ENCODE data around the gene ARHGAP45.

DNA sequence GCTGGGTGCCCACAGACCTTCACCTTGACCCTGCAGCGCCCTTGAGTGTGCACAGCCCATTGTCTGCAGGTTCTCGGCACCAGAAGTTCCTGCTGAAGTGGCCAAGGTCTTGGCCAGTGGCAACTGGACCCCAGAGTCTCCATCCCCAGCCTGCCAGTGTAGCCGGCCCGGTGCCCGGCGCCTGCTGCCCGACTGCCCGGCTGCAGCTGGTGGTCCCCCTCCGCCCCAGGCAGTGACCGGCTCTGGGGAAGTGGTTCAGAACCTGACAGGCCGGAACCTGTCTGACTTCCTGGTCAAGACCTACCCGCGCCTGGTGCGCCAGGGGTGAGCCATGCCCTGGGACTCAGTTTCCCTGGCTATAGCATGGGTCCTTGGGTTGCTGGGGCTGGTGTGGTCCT is 11.9 kb upstream of the ARHGAP45 start:
- TF ChIP-seq, protein P1, sequence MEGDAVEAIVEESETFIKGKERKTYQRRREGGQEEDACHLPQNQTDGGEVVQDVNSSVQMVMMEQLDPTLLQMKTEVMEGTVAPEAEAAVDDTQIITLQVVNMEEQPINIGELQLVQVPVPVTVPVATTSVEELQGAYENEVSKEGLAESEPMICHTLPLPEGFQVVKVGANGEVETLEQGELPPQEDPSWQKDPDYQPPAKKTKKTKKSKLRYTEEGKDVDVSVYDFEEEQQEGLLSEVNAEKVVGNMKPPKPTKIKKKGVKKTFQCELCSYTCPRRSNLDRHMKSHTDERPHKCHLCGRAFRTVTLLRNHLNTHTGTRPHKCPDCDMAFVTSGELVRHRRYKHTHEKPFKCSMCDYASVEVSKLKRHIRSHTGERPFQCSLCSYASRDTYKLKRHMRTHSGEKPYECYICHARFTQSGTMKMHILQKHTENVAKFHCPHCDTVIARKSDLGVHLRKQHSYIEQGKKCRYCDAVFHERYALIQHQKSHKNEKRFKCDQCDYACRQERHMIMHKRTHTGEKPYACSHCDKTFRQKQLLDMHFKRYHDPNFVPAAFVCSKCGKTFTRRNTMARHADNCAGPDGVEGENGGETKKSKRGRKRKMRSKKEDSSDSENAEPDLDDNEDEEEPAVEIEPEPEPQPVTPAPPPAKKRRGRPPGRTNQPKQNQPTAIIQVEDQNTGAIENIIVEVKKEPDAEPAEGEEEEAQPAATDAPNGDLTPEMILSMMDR (conservative IDR thresholded peaks at IDR 0.05; ENCODE audit: low read depth in 2 of 2): no peak
- TF ChIP-seq EZH2 (IDR thresholded peaks at IDR 0.05; ENCODE audit: low read depth, unreplicated experiment): no peak
- no peak for TF ChIP-seq POLR2AphosphoS5 (IDR thresholded peaks at IDR 0.05; ENCODE audit: low read depth)
- TF ChIP-seq, protein P2, sequence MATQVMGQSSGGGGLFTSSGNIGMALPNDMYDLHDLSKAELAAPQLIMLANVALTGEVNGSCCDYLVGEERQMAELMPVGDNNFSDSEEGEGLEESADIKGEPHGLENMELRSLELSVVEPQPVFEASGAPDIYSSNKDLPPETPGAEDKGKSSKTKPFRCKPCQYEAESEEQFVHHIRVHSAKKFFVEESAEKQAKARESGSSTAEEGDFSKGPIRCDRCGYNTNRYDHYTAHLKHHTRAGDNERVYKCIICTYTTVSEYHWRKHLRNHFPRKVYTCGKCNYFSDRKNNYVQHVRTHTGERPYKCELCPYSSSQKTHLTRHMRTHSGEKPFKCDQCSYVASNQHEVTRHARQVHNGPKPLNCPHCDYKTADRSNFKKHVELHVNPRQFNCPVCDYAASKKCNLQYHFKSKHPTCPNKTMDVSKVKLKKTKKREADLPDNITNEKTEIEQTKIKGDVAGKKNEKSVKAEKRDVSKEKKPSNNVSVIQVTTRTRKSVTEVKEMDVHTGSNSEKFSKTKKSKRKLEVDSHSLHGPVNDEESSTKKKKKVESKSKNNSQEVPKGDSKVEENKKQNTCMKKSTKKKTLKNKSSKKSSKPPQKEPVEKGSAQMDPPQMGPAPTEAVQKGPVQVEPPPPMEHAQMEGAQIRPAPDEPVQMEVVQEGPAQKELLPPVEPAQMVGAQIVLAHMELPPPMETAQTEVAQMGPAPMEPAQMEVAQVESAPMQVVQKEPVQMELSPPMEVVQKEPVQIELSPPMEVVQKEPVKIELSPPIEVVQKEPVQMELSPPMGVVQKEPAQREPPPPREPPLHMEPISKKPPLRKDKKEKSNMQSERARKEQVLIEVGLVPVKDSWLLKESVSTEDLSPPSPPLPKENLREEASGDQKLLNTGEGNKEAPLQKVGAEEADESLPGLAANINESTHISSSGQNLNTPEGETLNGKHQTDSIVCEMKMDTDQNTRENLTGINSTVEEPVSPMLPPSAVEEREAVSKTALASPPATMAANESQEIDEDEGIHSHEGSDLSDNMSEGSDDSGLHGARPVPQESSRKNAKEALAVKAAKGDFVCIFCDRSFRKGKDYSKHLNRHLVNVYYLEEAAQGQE (IDR thresholded peaks at IDR 0.05; ENCODE audit: unreplicated experiment): no peak
